Activated naive CD8-positive, alpha-beta T cell treated with anti-CD3 and anti-CD28 coated beads, Interleukin-2, amount 10 ng/mL, durations not matched to agents 7 days and 5 days (primary cell): ENCODE results near the gene SEMA3C. TPM values are rescaled to one million over a fixed set of nuclear protein-coding genes. Genes with fewer than 3 reads are reported as not detected.

Experiments
- ATAC-seq: fragments of 150-1000 bp; cut with Tn5 transposase; one replicate; pipeline ENCODE4 v1.10.0; 2021; ENCODE audit warnings: low read depth, moderate library complexity
- POLR2A ChIA-PET: fragments of 350-600 bp; sonication (Branson Sonifier 250); formaldehyde crosslinking; loops from one replicate; lab custom pipeline; 2021; ENCODE audit warnings: antibody characterized with exemption; lab: Charles Lee
- DNase-seq: peaks from one replicate; pipeline ENCODE4 v3.0.0; 2021
- H3K27ac Mint-ChIP-seq: one replicate; pipeline ENCODE4 v1.8.0; 2022; ENCODE audit warnings: mild to moderate bottlenecking, mixed read lengths
- H3K27me3 Mint-ChIP-seq: one replicate; pipeline ENCODE4 v1.8.0; 2022; ENCODE audit warnings: mild to moderate bottlenecking, moderate library complexity, mixed read lengths
- H3K36me3 Mint-ChIP-seq: one replicate; pipeline ENCODE4 v1.8.0; 2021; ENCODE audit warnings: mild to moderate bottlenecking, mixed read lengths
- H3K4me1 Mint-ChIP-seq: one replicate; pipeline ENCODE4 v1.8.0; 2021; ENCODE audit warnings: mixed read lengths
- H3K4me3 Mint-ChIP-seq: one replicate; pipeline ENCODE4 v1.8.0; 2022; ENCODE audit warnings: mild to moderate bottlenecking, moderate library complexity, mixed read lengths
- H3K9me3 Mint-ChIP-seq: one replicate; pipeline ENCODE4 v1.8.0; 2021; ENCODE audit warnings: mixed read lengths
- total RNA-seq, 2 experiments: library from RNA; stranded (reverse); gene quantifications; one replicate each; pipeline ENCODE4 v1.2.3, GENCODE V29; 2021

The SEMA3C gene
- total RNA-seq, 2 experiments from 2014 or later: 0.11 to 0.30 TPM

DNA sequence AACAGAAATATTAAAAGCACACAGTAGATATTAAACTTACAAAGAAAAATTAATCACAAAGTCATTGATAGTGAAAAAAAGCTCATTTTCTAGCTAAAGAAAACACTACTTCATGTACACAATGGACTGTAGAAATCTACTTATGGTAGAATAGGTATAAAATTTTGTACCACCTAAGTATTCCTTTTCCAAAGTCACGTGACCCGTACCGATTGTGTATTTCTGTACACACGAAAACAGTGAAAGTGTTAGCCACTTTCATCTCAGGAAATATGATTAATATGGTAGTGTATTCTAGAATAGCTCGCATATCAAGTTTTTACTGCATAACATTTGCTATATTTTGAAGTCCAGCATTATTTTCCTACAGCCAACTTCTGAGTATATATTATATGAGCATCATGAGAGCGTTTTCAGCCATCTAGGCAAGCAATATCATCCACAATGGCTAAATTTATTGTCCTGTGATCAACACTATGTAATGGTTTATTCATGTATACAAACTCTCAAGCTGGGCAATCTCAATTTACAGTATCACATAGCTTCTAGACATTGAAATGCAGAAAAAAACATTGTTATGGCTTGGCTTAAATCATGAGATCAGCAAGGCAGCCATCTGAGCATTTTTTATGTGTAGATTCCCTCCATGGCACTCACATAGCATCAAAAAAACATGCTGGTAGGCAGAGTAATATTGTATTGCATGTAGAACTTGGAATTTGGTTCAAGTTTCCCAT lies 165.7 kb downstream of the SEMA3C start:
- POLR2A ChIA-PET: no interaction called here
- no peaks in the 10 kb centered on the region for H3K36me3 Mint-ChIP-seq

GRCh38 chr7:80749270-80749669 lies 169.6 kb downstream of the SEMA3C start:
- Mint-ChIP-seq H3K36me3 (no peaks in the 10 kb centered on the region), H3K4me3 (no peak overlapping the region), H3K27me3 (peaks cover 2% of the 10 kb centered on the region), H3K27ac (no peak overlapping the region), H3K4me1 (no peaks in the 10 kb centered on the region), H3K9me3 (no peaks in the 10 kb centered on the region)
- ATAC-seq: no peak
- no peak for DNase-seq
- POLR2A ChIA-PET: no interaction called here

More for the DNA sequence above, 165.7 kb downstream of the SEMA3C start:
- DNase-seq (no peak), ATAC-seq (no peak)
- Mint-ChIP-seq H3K9me3 (no peaks in the 10 kb centered on the region), H3K4me3 (no peak overlapping the region), H3K27ac (no peak overlapping the region), H3K27me3 (no peaks in the 10 kb centered on the region), H3K4me1 (no peaks in the 10 kb centered on the region)

DNA sequence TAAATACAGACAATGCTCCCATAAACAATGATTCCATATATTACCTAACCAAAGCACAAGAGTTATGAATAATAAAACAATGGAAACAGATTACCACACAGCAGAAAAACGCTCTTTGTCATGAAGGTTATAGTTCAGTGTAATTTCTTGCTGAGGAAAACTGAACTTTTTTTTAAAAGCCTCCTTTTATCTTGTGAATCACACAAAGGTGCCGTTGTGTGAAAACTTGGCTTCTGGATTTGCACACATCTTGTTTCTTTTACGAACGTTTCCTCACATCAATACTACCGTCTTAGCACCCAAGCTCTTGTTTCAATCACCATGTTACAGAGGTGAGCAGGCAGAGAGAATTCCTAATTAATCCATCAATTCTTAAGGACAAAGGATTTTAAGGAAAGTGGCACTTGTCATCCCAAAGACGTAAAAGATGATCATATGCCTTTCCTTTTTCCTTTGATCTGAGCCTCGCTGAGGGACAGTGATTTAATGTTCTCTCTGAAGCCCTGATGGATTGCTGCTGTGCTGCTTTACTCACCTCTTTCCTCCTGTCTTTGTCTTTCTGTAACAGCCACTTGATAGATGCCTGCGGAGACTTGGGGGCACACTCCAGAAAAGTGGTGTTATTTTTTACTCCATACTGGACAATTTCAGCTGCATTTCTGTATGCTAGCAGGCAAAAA lies 170.3 kb downstream of the SEMA3C start:
- no peak overlapping the region for H3K27ac Mint-ChIP-seq
- no peaks in the 10 kb centered on the region for H3K36me3 Mint-ChIP-seq
- DNase-seq: no peak
- H3K9me3 Mint-ChIP-seq: no peaks in the 10 kb centered on the region
- H3K27me3 Mint-ChIP-seq: peaks cover 2% of the 10 kb centered on the region
- POLR2A ChIA-PET: no interaction called here
- ATAC-seq: no peak
- H3K4me3 Mint-ChIP-seq: no peak overlapping the region
- no peaks in the 10 kb centered on the region for H3K4me1 Mint-ChIP-seq

DNA sequence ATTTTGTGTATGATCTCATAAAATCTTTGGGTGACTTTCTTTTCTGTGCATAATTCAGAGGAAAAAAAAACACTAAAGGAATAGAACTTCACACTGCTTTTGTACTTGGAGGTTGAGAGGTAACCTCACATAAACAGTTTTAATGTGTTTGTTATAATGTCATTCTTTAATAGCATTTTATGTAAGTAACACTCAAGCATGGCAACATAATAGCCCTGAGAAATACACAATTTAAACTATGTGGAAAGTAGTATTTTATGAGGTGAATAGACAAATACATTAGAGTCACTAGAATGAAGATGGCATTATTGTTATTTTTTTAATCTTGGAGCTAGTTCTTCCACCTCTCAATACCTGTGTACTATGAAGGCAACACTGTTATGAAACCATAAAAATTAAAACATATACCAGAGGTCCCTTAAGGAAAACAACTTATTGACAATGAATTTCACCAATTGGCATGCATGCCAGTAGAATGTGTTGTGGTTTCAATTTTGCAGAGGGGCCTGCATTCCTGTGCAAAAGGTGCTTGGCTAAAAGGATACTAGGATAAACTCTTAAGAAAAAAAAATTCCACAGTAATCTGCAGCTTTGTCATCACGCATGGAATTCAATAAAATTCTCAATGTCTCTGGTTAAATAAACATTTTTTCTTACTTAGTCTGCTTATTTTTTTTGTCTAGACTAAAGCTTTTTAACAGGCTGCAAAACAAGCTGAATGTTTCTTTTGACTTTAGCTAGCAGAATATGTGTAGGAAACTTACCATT lies 177.9 kb downstream of the SEMA3C start:
- ATAC-seq (no peak), DNase-seq (no peak)
- Mint-ChIP-seq H3K27me3 (peaks cover 2% of the 10 kb centered on the region), H3K4me3 (no peak overlapping the region), H3K4me1 (no peaks in the 10 kb centered on the region), H3K9me3 (no peaks in the 10 kb centered on the region), H3K27ac (no peak overlapping the region), H3K36me3 (no peaks in the 10 kb centered on the region)
- POLR2A ChIA-PET: no interaction called here

GRCh38 chr7:80736371-80737125 lies 182.3 kb downstream of the SEMA3C start:
- Mint-ChIP-seq H3K4me3 (no peak overlapping the region), H3K27ac (no peak overlapping the region), H3K9me3 (no peaks in the 10 kb centered on the region), H3K27me3 (no peaks in the 10 kb centered on the region), H3K4me1 (no peaks in the 10 kb centered on the region), H3K36me3 (no peaks in the 10 kb centered on the region)
- POLR2A ChIA-PET: no interaction called here
- DNase-seq (no peak), ATAC-seq (no peak)

- Mint-ChIP-seq H3K4me3 (no peak overlapping the region), H3K27ac (no peak overlapping the region), H3K4me1 (no peaks in the 10 kb centered on the region), H3K9me3 (no peaks in the 10 kb centered on the region), H3K27me3 (no peaks in the 10 kb centered on the region), H3K36me3 (no peaks in the 10 kb centered on the region)
- ATAC-seq (no peak), DNase-seq (no peak)
- POLR2A ChIA-PET: no interaction called here
These were observed 183.5 kb downstream of the SEMA3C start for GRCh38 chr7:80735330-80735729.

GRCh38 chr7:80734011-80734410 lies 184.8 kb downstream of the SEMA3C start:
- H3K27ac Mint-ChIP-seq: no peak overlapping the region
- H3K9me3 Mint-ChIP-seq: no peaks in the 10 kb centered on the region
- POLR2A ChIA-PET: no interaction called here
- H3K36me3 Mint-ChIP-seq: no peaks in the 10 kb centered on the region
- H3K4me3 Mint-ChIP-seq: no peak overlapping the region
- H3K4me1 Mint-ChIP-seq: no peaks in the 10 kb centered on the region
- H3K27me3 Mint-ChIP-seq: no peaks in the 10 kb centered on the region
- DNase-seq (no peak), ATAC-seq (no peak)

GRCh38 chr7:80733333-80733915 lies 185.4 kb downstream of the SEMA3C start:
- no peaks in the 10 kb centered on the region for H3K27me3 Mint-ChIP-seq
- ATAC-seq: no peak
- H3K36me3 Mint-ChIP-seq: no peaks in the 10 kb centered on the region
- no peak for DNase-seq
- H3K4me3 Mint-ChIP-seq: no peak overlapping the region
- POLR2A ChIA-PET: no interaction called here
- H3K4me1 Mint-ChIP-seq: no peaks in the 10 kb centered on the region
- no peak overlapping the region for H3K27ac Mint-ChIP-seq
- H3K9me3 Mint-ChIP-seq: no peaks in the 10 kb centered on the region

DNA sequence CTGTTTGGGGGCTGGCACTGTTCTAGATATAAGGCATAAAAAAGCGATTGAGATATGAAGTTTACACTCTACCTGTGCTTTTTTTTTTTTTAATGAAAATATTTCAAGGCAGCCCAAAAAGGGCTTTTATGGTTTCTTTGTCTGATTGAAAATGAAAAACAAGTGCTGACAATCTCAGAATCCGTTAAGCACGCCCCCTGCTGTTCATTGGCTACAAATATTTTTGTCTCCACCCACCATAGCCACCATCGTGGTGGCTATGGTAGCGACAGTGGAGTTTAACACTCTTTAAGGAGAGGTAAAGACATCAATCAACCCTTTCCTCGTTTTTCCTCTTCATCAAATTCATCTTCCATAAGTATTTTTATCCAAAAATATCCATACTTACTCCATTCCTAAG lies 186.2 kb downstream of the SEMA3C start:
- Mint-ChIP-seq H3K36me3 (no peaks in the 10 kb centered on the region), H3K27me3 (no peaks in the 10 kb centered on the region), H3K4me1 (no peaks in the 10 kb centered on the region), H3K9me3 (no peaks in the 10 kb centered on the region), H3K27ac (no peak overlapping the region), H3K4me3 (no peak overlapping the region)
- ATAC-seq (no peak), DNase-seq (no peak)
- POLR2A ChIA-PET: no interaction called here

DNA sequence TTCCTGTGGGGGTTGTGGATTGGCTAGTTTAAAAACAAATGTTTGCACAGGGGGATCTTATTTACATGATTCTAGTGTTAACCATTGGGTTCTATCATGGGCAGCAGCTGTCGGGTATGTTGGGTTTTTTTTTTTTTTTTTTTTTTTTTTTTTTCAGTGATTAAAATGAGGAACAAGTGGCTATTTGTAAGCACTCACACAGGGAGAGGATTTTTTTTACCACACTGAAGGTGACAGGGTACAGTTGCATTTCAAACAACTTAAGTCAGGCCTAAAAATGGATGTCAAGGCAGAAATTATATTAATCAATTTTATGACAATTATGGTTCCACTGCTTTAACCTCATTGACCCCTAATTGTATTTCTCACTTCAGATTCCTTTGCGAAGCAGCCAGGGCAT lies 187.6 kb downstream of the SEMA3C start:
- POLR2A ChIA-PET: no interaction called here
- no peaks in the 10 kb centered on the region for H3K9me3 Mint-ChIP-seq
- H3K27me3 Mint-ChIP-seq: no peaks in the 10 kb centered on the region
- H3K4me1 Mint-ChIP-seq: no peaks in the 10 kb centered on the region
- DNase-seq (no peak), ATAC-seq (no peak)
- no peaks in the 10 kb centered on the region for H3K36me3 Mint-ChIP-seq
- no peak overlapping the region for H3K4me3 Mint-ChIP-seq
- no peak overlapping the region for H3K27ac Mint-ChIP-seq

GRCh38 chr7:80729591-80730320 lies 189.1 kb downstream of the SEMA3C start:
- no peak overlapping the region for H3K4me3 Mint-ChIP-seq
- POLR2A ChIA-PET: no interaction called here

GRCh38 chr7:80726666-80727065 lies 192.2 kb downstream of the SEMA3C start:
- Mint-ChIP-seq H3K9me3 (no peaks in the 10 kb centered on the region), H3K4me3 (no peak overlapping the region), H3K27ac (no peak overlapping the region), H3K36me3 (no peaks in the 10 kb centered on the region), H3K4me1 (no peaks in the 10 kb centered on the region), H3K27me3 (peaks cover 2% of the 10 kb centered on the region)
- ATAC-seq (no peak), DNase-seq (no peak)
- POLR2A ChIA-PET: no interaction called here

More at GRCh38 chr7:80729591-80730320, 189.1 kb downstream of the SEMA3C start:
- Mint-ChIP-seq H3K36me3 (no peaks in the 10 kb centered on the region), H3K27ac (no peak overlapping the region), H3K4me1 (no peaks in the 10 kb centered on the region), H3K9me3 (no peaks in the 10 kb centered on the region), H3K27me3 (peaks cover 2% of the 10 kb centered on the region)
- no peak for DNase-seq
- no peak for ATAC-seq
